GM23248 (cell line): ENCODE results near the gene TSPAN1. TPM values are rescaled to one million over a fixed set of nuclear protein-coding genes. Genes with fewer than 3 reads are reported as not detected.

Experiments used
- DNase-seq: peaks from one replicate; pipeline ENCODE4 v3.0.0-alpha.2; 2015
- H2AFZ ChIP-seq: fragments of 200-600 bp; sonication (generic); 2 replicates; pipeline ENCODE4 v1.6.1; 2016; ENCODE audit warnings: antibody characterized with exemption
- H3F3A ChIP-seq: fragments of 200-600 bp; sonication (generic); 2 replicates; pipeline ENCODE4 v1.6.1; 2016; ENCODE audit warnings: mild to moderate bottlenecking, antibody characterized with exemption, mixed run types; ENCODE audit not compliant: insufficient read depth
- H3K27ac ChIP-seq: fragments of 200-600 bp; sonication (generic); 2 replicates; pipeline ENCODE4 v1.5.1; 2016; ENCODE audit warnings: mild to moderate bottlenecking
- H3K27me3 ChIP-seq: fragments of 200-600 bp; sonication (generic); replicated peaks from 2 replicates; pipeline ENCODE4 v1.6.1; 2016; ENCODE audit warnings: mild to moderate bottlenecking; ENCODE audit not compliant: insufficient read depth
- H3K36me3 ChIP-seq: fragments of 200-600 bp; sonication (generic); 2 replicates; pipeline ENCODE4 v1.6.1; 2016; ENCODE audit warnings: low read depth, mild to moderate bottlenecking
- H3K4me1 ChIP-seq: fragments of 200-600 bp; sonication (generic); 2 replicates; pipeline ENCODE4 v1.6.1; 2016; ENCODE audit warnings: mild to moderate bottlenecking; ENCODE audit not compliant: insufficient read depth
- H3K4me2 ChIP-seq: fragments of 200-600 bp; sonication (generic); one replicate; pipeline ENCODE4 v1.6.1; 2016; ENCODE audit warnings: mild to moderate bottlenecking; ENCODE audit not compliant: unreplicated experiment
- H3K4me3 ChIP-seq: fragments of 200-600 bp; sonication (generic); 2 replicates; pipeline ENCODE4 v1.5.1; 2016; ENCODE audit warnings: mild to moderate bottlenecking
- H3K79me2 ChIP-seq: fragments of 200-600 bp; sonication (generic); 2 replicates; pipeline ENCODE4 v1.6.1; 2016; ENCODE audit warnings: mild to moderate bottlenecking; ENCODE audit not compliant: insufficient read depth
- H3K9ac ChIP-seq: fragments of 200-600 bp; sonication (generic); 2 replicates; pipeline ENCODE4 v1.6.1; 2016; ENCODE audit warnings: mild to moderate bottlenecking
- H3K9me2 ChIP-seq: fragments of 200-600 bp; sonication (generic); 2 replicates; pipeline ENCODE4 v1.6.1; 2016; ENCODE audit warnings: mixed run types, mild to moderate bottlenecking, moderate library complexity; ENCODE audit not compliant: insufficient read depth
- H3K9me3 ChIP-seq: fragments of 200-600 bp; sonication (generic); one replicate; pipeline ENCODE4 v1.6.1; 2017; ENCODE audit warnings: low read depth
- H4K20me1 ChIP-seq: fragments of 200-600 bp; sonication (generic); 2 replicates; pipeline ENCODE4 v1.6.0; 2016; ENCODE audit not compliant: insufficient read depth
- EZH2 ChIP-seq: fragments of 200-600 bp; sonication (generic); IDR thresholded peaks from 2 replicates; pipeline ENCODE4 v1.6.1; 2018; ENCODE audit warnings: antibody characterized with exemption, mild to moderate bottlenecking; ENCODE audit not compliant: insufficient read depth, poor library complexity, severe bottlenecking
- EZH2phosphoT487 ChIP-seq: fragments of 200-600 bp; sonication (generic); IDR thresholded peaks from 2 replicates; pipeline ENCODE4 v1.6.1; 2018; ENCODE audit warnings: antibody characterized with exemption, moderate library complexity, mild to moderate bottlenecking, low read depth; ENCODE audit not compliant: insufficient read depth
- WGBS, 2 experiments: methylation state at CpG; one replicate each; pipeline ENCODE4 v1.1.6; 2015 to 2017; ENCODE audit warnings: low lambda C conversion rate in 2 of 2, low coverage in 1 of 2; ENCODE audit errors: missing lambda C conversion rate in 2 of 2; 5-methylcytosine and 5-hydroxymethylcytosine counted together
- in situ Hi-C: fragments of 300-500 bp; cut with MboI; formaldehyde crosslinking; loops from 2 replicates; pipeline ENCODE4 v1.15.0; 2020
- polyA plus RNA-seq: library from polyadenylated mRNA; unstranded; fragments of >200 nt; fragmentation: Nextera tagmentation; extraction: Ambion mirVana; gene quantifications from 2 replicates; pipeline ENCODE4 v1.2.1, GENCODE V29; 2016
- total RNA-seq: library from RNA; depleted of rRNA; stranded (reverse); fragments of >200 nt; shearing (Covaris generic); gene quantifications from 2 replicates; pipeline ENCODE4 v1.2.3, GENCODE V29; 2014

The TSPAN1 gene
- total and polyA plus RNA-seq, 2 experiments from 2014 or later: 0.70 TPM; not detected in 1

- no peaks in the 10 kb centered on the region for H3K9me3 ChIP-seq
- H3K9me2 ChIP-seq: no peaks in the 10 kb centered on the region
- no peaks in the 10 kb centered on the region for H3K27me3 ChIP-seq
- no peak overlapping the region for H3K4me3 ChIP-seq
- H3K4me1 ChIP-seq: no peaks in the 10 kb centered on the region
- no peaks in the 10 kb centered on the region for H3F3A ChIP-seq
- H2AFZ ChIP-seq: no peak overlapping the region
- no peaks in the 10 kb centered on the region for H4K20me1 ChIP-seq
- no peak for DNase-seq
- no peak for TF ChIP-seq EZH2
- TF ChIP-seq EZH2phosphoT487: no peak
- H3K4me2 ChIP-seq: no peak overlapping the region
- H3K36me3 ChIP-seq: no peaks in the 10 kb centered on the region
- no peaks in the 10 kb centered on the region for H3K79me2 ChIP-seq
- H3K27ac ChIP-seq: no peak overlapping the region
- in situ Hi-C loops: no loop called here
- no peak overlapping the region for H3K9ac ChIP-seq
- WGBS, 2 experiments: 69 to 72% methylated on average over 3 of the region's 3 CpGs
Observed at GRCh38 chr1:46190539-46190938, 15.7 kb downstream of the TSPAN1 start.

GRCh38 chr1:46191033-46191701 lies 16.3 kb downstream of the TSPAN1 start:
- Histone ChIP-seq H3F3A (no peaks in the 10 kb centered on the region), H3K9ac (no peak overlapping the region), H3K4me1 (no peaks in the 10 kb centered on the region), H3K27me3 (no peaks in the 10 kb centered on the region), H3K9me2 (no peaks in the 10 kb centered on the region), H2AFZ (no peak overlapping the region), H3K79me2 (no peaks in the 10 kb centered on the region), H3K4me2 (no peak overlapping the region), H3K36me3 (no peaks in the 10 kb centered on the region), H3K4me3 (no peak overlapping the region), H4K20me1 (no peaks in the 10 kb centered on the region), H3K9me3 (no peaks in the 10 kb centered on the region), H3K27ac (no peak overlapping the region)
- in situ Hi-C loops: no loop called here
- TF ChIP-seq EZH2: no peak
- no peak for TF ChIP-seq EZH2phosphoT487
- no peak for DNase-seq
- 97% methylated on average over 9 of the region's 9 CpGs for WGBS, 2 experiments

- Histone ChIP-seq H3K27ac (no peak overlapping the region), H3K36me3 (no peaks in the 10 kb centered on the region), H3F3A (no peaks in the 10 kb centered on the region), H2AFZ (no peak overlapping the region), H3K27me3 (no peaks in the 10 kb centered on the region), H3K9me2 (no peaks in the 10 kb centered on the region), H3K4me2 (no peak overlapping the region), H4K20me1 (no peaks in the 10 kb centered on the region), H3K9ac (no peak overlapping the region), H3K4me3 (no peak overlapping the region), H3K4me1 (peaks cover 3% of the 10 kb centered on the region; the same call in 1 of the 2 replicates), H3K79me2 (no peaks in the 10 kb centered on the region), H3K9me3 (no peaks in the 10 kb centered on the region)
- TF ChIP-seq EZH2phosphoT487 (no peak), EZH2 (no peak)
- 83% methylated on average over 10 of the region's 10 CpGs for WGBS, 2 experiments
- in situ Hi-C loops: no loop called here
- no peak for DNase-seq
Observed at GRCh38 chr1:46192171-46192570, 17.3 kb downstream of the TSPAN1 start.

DNA sequence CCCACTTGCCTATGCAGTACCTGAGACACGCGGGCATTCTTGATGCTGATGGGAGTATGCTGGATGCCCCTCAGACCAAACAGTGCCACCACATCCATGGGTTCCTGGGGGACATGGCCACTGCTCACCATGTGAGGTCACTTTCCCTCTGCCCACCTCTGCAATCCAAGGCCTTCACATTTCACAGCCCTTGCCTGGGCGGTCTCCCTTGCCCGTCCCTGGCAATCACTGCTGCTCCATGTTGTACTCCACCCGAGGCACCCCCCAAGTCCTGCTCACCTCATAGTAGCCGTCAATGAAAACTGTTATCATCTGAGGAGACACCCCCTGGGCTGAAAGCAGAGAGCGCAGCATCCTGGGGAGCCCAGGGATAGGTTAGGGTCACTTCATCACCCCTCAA lies 18.4 kb downstream of the TSPAN1 start:
- no peaks in the 10 kb centered on the region for H3K36me3 ChIP-seq
- in situ Hi-C loops: no loop called here

More for the DNA sequence above, 18.4 kb downstream of the TSPAN1 start:
- no peak overlapping the region for H3K27ac ChIP-seq
- no peaks in the 10 kb centered on the region for H4K20me1 ChIP-seq
- 94 to 99% methylated on average over 7 of the region's 7 CpGs for WGBS, 2 experiments
- H3K79me2 ChIP-seq: peaks cover 6% of the 10 kb centered on the region
- H3F3A ChIP-seq: no peaks in the 10 kb centered on the region
- no peak for TF ChIP-seq EZH2phosphoT487
- no peak for TF ChIP-seq EZH2
- no peaks in the 10 kb centered on the region for H3K9me3 ChIP-seq
- H3K27me3 ChIP-seq: no peaks in the 10 kb centered on the region
- peaks cover 9% of the 10 kb centered on the region; the same call in 1 of the 2 replicates for H3K4me1 ChIP-seq
- no peaks in the 10 kb centered on the region for H3K9me2 ChIP-seq
- H2AFZ ChIP-seq: no peak overlapping the region
- no peak overlapping the region for H3K4me3 ChIP-seq
- H3K4me2 ChIP-seq: no peak overlapping the region
- no peak for DNase-seq
- no peak overlapping the region for H3K9ac ChIP-seq
